SW480 (cell line): ENCODE measurements around the gene MCHR1.

Source experiments
- DNase-seq: peaks from one replicate; pipeline ENCODE4 v3.0.0-alpha.2; 2016; ENCODE audit warnings: low spot score

Gene MCHR1

GRCh38 chr22:40727070-40727963 is 48.0 kb downstream of the MCHR1 start:
- no peak for DNase-seq

- DNase-seq, result no peak
These were observed 48.8 kb downstream of the MCHR1 start for GRCh38 chr22:40727964-40728615.

- DNase-seq, result peak; percentile 64
These were observed 49.5 kb downstream of the MCHR1 start for GRCh38 chr22:40728731-40729189.

GRCh38 chr22:40729284-40729683 is 50.0 kb downstream of the MCHR1 start:
- DNase-seq, result no peak
